ENCODE results near the gene TATDN2. TPM values are rescaled to one million over a fixed set of nuclear protein-coding genes. Genes with fewer than 3 reads are reported as not detected.
A peak's percentile ranks its signal among the peaks of the same experiment; 100 is the strongest.

The TATDN2 gene
- total RNA-seq, 1 experiment from 2014 or later: 30.4 TPM

GRCh38 chr3:10249833-10250232 is 1.6 kb downstream of the TATDN2 start:
- no peak for ATAC-seq
- no peaks in the 10 kb centered on the region; the same call in none of the 2 replicates for H3K9me3 ChIP-seq (ENCODE audit: control insufficient read depth, insufficient read depth, low read depth, low read length)
- BruUV-seq (replicated peaks): no TSS peak
- ChIA-PET POLR2A (no interaction called here), CTCF (no interaction called here)
- no peaks in the 10 kb centered on the region for H3K27me3 ChIP-seq (ENCODE audit: control insufficient read depth, insufficient read depth, low read length)
- H3K27ac ChIP-seq (ENCODE audit: low read length): peak overlapping the region; percentile 85
- in situ Hi-C loops (cut with HindIII; ENCODE audit: low pct_unique_long_range_greater_than_20kb, low sequenced_read_pairs): loop anchor here (10.0 kb wide), 1 partner anchor 85 kb away; the partner anchor contains the start of gene IRAK2
- intact Hi-C loops (cut with micrococcal nuclease; ENCODE audit: unreplicated experiment): no loop called here
- H3K4me1 ChIP-seq (ENCODE audit: control insufficient read depth, insufficient read depth, low read length): peaks cover 4% of the 10 kb centered on the region
- H3K4me3 ChIP-seq (ENCODE audit: low read depth in 2 of 2, low read length in 2 of 2): peak overlapping the region; percentile 88
- TF ChIP-seq TCF7L2 (IDR thresholded peaks at IDR 0.05; ENCODE audit: low read depth, low read length): no peak
- no peak for TF ChIP-seq SIN3A (IDR thresholded peaks at IDR 0.05; ENCODE audit: borderline replicate concordance, insufficient read depth, low read depth, low read length)
- TF ChIP-seq POLR2AphosphoS5 (IDR thresholded peaks at IDR 0.05; ENCODE audit: low read depth, low read length): no peak
- TF ChIP-seq, protein P1, sequence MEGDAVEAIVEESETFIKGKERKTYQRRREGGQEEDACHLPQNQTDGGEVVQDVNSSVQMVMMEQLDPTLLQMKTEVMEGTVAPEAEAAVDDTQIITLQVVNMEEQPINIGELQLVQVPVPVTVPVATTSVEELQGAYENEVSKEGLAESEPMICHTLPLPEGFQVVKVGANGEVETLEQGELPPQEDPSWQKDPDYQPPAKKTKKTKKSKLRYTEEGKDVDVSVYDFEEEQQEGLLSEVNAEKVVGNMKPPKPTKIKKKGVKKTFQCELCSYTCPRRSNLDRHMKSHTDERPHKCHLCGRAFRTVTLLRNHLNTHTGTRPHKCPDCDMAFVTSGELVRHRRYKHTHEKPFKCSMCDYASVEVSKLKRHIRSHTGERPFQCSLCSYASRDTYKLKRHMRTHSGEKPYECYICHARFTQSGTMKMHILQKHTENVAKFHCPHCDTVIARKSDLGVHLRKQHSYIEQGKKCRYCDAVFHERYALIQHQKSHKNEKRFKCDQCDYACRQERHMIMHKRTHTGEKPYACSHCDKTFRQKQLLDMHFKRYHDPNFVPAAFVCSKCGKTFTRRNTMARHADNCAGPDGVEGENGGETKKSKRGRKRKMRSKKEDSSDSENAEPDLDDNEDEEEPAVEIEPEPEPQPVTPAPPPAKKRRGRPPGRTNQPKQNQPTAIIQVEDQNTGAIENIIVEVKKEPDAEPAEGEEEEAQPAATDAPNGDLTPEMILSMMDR (IDR thresholded peaks at IDR 0.05): no peak
- TF ChIP-seq, protein P2, sequence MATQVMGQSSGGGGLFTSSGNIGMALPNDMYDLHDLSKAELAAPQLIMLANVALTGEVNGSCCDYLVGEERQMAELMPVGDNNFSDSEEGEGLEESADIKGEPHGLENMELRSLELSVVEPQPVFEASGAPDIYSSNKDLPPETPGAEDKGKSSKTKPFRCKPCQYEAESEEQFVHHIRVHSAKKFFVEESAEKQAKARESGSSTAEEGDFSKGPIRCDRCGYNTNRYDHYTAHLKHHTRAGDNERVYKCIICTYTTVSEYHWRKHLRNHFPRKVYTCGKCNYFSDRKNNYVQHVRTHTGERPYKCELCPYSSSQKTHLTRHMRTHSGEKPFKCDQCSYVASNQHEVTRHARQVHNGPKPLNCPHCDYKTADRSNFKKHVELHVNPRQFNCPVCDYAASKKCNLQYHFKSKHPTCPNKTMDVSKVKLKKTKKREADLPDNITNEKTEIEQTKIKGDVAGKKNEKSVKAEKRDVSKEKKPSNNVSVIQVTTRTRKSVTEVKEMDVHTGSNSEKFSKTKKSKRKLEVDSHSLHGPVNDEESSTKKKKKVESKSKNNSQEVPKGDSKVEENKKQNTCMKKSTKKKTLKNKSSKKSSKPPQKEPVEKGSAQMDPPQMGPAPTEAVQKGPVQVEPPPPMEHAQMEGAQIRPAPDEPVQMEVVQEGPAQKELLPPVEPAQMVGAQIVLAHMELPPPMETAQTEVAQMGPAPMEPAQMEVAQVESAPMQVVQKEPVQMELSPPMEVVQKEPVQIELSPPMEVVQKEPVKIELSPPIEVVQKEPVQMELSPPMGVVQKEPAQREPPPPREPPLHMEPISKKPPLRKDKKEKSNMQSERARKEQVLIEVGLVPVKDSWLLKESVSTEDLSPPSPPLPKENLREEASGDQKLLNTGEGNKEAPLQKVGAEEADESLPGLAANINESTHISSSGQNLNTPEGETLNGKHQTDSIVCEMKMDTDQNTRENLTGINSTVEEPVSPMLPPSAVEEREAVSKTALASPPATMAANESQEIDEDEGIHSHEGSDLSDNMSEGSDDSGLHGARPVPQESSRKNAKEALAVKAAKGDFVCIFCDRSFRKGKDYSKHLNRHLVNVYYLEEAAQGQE (IDR thresholded peaks at IDR 0.05; ENCODE audit: insufficient read depth in 1 of 2, low read depth in 2 of 2, low read length in 1 of 2): no peak
- DNase-seq (ENCODE audit: low read depth, low spot score): no peak
- no peaks in the 10 kb centered on the region; the same call in none of the 2 replicates for H3K36me3 ChIP-seq (ENCODE audit: control insufficient read depth, insufficient read depth, low read length)

GRCh38 chr3:10251006-10251405 is 2.7 kb downstream of the TATDN2 start:
- intact Hi-C loops (cut with micrococcal nuclease; ENCODE audit: unreplicated experiment): no loop called here
- TF ChIP-seq, protein P2 (IDR thresholded peaks at IDR 0.05; ENCODE audit: insufficient read depth in 1 of 2, low read depth in 2 of 2, low read length in 1 of 2): no peak
- no peak for TF ChIP-seq POLR2AphosphoS5 (IDR thresholded peaks at IDR 0.05; ENCODE audit: low read depth, low read length)
- no peaks in the 10 kb centered on the region; the same call in none of the 2 replicates for H3K36me3 ChIP-seq (ENCODE audit: control insufficient read depth, insufficient read depth, low read length)
- no TSS peak for BruUV-seq (replicated peaks)
- ChIA-PET CTCF (interaction anchor here (0.5 kb wide), 1 partner anchor 683 kb away, joined by 3 read pairs; no protein-coding TSS in a partner anchor), POLR2A (no interaction called here)
- no peak for DNase-seq (ENCODE audit: low read depth, low spot score)
- no peak overlapping the region for H3K27ac ChIP-seq (ENCODE audit: low read length)
- in situ Hi-C loops (cut with HindIII; ENCODE audit: low pct_unique_long_range_greater_than_20kb, low sequenced_read_pairs): no loop called here
- no peak overlapping the region; a peak in 1 of 4 replicates for H3K4me3 ChIP-seq (ENCODE audit: low read depth in 2 of 2, low read length in 2 of 2)
- no peak for ATAC-seq
- no peaks in the 10 kb centered on the region for H3K27me3 ChIP-seq (ENCODE audit: control insufficient read depth, insufficient read depth, low read length)
- H3K9me3 ChIP-seq (ENCODE audit: control insufficient read depth, insufficient read depth, low read depth, low read length): no peaks in the 10 kb centered on the region
- peaks cover 4% of the 10 kb centered on the region for H3K4me1 ChIP-seq (ENCODE audit: control insufficient read depth, insufficient read depth, low read length)
